Measurements from ENCODE around the gene CCL22. TPM values are rescaled to one million over a fixed set of nuclear protein-coding genes. Genes with fewer than 3 reads are reported as not detected.

Gene CCL22
- total and polyA plus RNA-seq, 2 experiments from 2014 or later = 0.19 TPM; not detected in 1

- Mint-ChIP-seq H3K4me3 (no peak overlapping the region), H3K27me3 (ENCODE audit: insufficient read depth, low read depth, poor library complexity) (no peaks in the 10 kb centered on the region), H3K9me3 (no peaks in the 10 kb centered on the region; the same call in 2 of the 3 replicates), H3K36me3 (ENCODE audit: low read depth) (no peaks in the 10 kb centered on the region), H3K4me1 (no peaks in the 10 kb centered on the region), H3K27ac (no peak overlapping the region)
- no peak overlapping the region for H3K27ac ChIP-seq (ENCODE audit: low read depth)
- ATAC-seq (peak; percentile 37; the same call in 2 of the 3 replicates), DNase-seq (ENCODE audit: low spot score) (no peak)
- H4K20me1 ChIP-seq (replicated peaks; ENCODE audit: insufficient read depth) = no peaks in the 10 kb centered on the region; the same call in 1 of the 2 replicates
- 0 out of 2 replicates have a peak overlapping the region, but pooled peaks have one; percentile 47 for H2AFZ ChIP-seq
- no peaks in the 10 kb centered on the region for H3K9me2 ChIP-seq (ENCODE audit: insufficient read depth)
- TF ChIP-seq STAT1 (IDR thresholded peaks at IDR 0.05; ENCODE audit: unreplicated experiment) = no peak
- TF ChIP-seq POLR2AphosphoS5 (IDR thresholded peaks at IDR 0.05; ENCODE audit: low read depth) = no peak
- no peak for TF ChIP-seq ZNF462 (CRISPR knock-in tag; IDR thresholded peaks at IDR 0.05)
- TF ChIP-seq EZH2 (IDR thresholded peaks at IDR 0.05; ENCODE audit: low read depth, unreplicated experiment) = no peak
- TF ChIP-seq, protein P1, sequence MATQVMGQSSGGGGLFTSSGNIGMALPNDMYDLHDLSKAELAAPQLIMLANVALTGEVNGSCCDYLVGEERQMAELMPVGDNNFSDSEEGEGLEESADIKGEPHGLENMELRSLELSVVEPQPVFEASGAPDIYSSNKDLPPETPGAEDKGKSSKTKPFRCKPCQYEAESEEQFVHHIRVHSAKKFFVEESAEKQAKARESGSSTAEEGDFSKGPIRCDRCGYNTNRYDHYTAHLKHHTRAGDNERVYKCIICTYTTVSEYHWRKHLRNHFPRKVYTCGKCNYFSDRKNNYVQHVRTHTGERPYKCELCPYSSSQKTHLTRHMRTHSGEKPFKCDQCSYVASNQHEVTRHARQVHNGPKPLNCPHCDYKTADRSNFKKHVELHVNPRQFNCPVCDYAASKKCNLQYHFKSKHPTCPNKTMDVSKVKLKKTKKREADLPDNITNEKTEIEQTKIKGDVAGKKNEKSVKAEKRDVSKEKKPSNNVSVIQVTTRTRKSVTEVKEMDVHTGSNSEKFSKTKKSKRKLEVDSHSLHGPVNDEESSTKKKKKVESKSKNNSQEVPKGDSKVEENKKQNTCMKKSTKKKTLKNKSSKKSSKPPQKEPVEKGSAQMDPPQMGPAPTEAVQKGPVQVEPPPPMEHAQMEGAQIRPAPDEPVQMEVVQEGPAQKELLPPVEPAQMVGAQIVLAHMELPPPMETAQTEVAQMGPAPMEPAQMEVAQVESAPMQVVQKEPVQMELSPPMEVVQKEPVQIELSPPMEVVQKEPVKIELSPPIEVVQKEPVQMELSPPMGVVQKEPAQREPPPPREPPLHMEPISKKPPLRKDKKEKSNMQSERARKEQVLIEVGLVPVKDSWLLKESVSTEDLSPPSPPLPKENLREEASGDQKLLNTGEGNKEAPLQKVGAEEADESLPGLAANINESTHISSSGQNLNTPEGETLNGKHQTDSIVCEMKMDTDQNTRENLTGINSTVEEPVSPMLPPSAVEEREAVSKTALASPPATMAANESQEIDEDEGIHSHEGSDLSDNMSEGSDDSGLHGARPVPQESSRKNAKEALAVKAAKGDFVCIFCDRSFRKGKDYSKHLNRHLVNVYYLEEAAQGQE (IDR thresholded peaks at IDR 0.05; ENCODE audit: unreplicated experiment) = no peak
- no peak for TF ChIP-seq ZNF114 (CRISPR knock-in tag; IDR thresholded peaks at IDR 0.05)
- TF ChIP-seq EZH2phosphoT487 (IDR thresholded peaks at IDR 0.05; ENCODE audit: unreplicated experiment) = no peak
- no peak for TF ChIP-seq NANOG (IDR thresholded peaks at IDR 0.05; ENCODE audit: borderline replicate concordance)
- TF ChIP-seq CREB1 (CRISPR knock-in tag; IDR thresholded peaks at IDR 0.05; ENCODE audit: low read depth) = no peak
- TF ChIP-seq ETS1 (IDR thresholded peaks at IDR 0.05) = no peak
- TF ChIP-seq, protein P2, sequence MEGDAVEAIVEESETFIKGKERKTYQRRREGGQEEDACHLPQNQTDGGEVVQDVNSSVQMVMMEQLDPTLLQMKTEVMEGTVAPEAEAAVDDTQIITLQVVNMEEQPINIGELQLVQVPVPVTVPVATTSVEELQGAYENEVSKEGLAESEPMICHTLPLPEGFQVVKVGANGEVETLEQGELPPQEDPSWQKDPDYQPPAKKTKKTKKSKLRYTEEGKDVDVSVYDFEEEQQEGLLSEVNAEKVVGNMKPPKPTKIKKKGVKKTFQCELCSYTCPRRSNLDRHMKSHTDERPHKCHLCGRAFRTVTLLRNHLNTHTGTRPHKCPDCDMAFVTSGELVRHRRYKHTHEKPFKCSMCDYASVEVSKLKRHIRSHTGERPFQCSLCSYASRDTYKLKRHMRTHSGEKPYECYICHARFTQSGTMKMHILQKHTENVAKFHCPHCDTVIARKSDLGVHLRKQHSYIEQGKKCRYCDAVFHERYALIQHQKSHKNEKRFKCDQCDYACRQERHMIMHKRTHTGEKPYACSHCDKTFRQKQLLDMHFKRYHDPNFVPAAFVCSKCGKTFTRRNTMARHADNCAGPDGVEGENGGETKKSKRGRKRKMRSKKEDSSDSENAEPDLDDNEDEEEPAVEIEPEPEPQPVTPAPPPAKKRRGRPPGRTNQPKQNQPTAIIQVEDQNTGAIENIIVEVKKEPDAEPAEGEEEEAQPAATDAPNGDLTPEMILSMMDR (conservative IDR thresholded peaks at IDR 0.05; ENCODE audit: low read depth in 2 of 2) = no peak
- TF ChIP-seq JUNB (IDR thresholded peaks at IDR 0.05; ENCODE audit: unreplicated experiment) = no peak
- no peak for TF ChIP-seq ZNF331 (CRISPR knock-in tag; IDR thresholded peaks at IDR 0.05; ENCODE audit: low read depth)
- H3K79me2 ChIP-seq (replicated peaks; ENCODE audit: insufficient read depth) = no peaks in the 10 kb centered on the region
- H3F3A ChIP-seq (replicated peaks; ENCODE audit: low read depth) = no peaks in the 10 kb centered on the region
- H3K4me3 ChIP-seq = no peak overlapping the region
- H3K4me1 ChIP-seq (ENCODE audit: insufficient read depth) = no peaks in the 10 kb centered on the region
- H3K36me3 ChIP-seq (ENCODE audit: insufficient read depth) = no peaks in the 10 kb centered on the region
- no peaks in the 10 kb centered on the region for H3K27me3 ChIP-seq (ENCODE audit: insufficient read depth)
- H3K4me2 ChIP-seq = no peak overlapping the region
Measured at GRCh38 chr16:57349212-57350031, 9.2 kb upstream of the CCL22 start.

Data from GM23338 (cell line).